Kidney epithelial cell (primary cell): ENCODE results near the gene SULT1A3. TPM values are rescaled to one million over a fixed set of nuclear protein-coding genes. Genes with fewer than 3 reads are reported as not detected.
"Not testable (repeated sequence)": the region's sequence is repeated elsewhere in the genome, so short reads cannot be mapped to it uniquely, and the experiment has no call there.

Experiments used
- DNase-seq: peaks from one replicate; pipeline ENCODE4 v3.0.0-alpha.2; 2010; ENCODE audit warnings: low read depth
- H3K27me3 ChIP-seq: 2 replicates; pipeline ENCODE4 v1.6.0; 2011; ENCODE audit warnings: low read length; ENCODE audit not compliant: control insufficient read depth, insufficient read depth
- H3K36me3 ChIP-seq: 2 replicates; pipeline ENCODE4 v1.5.1; 2011; ENCODE audit warnings: low read length; ENCODE audit not compliant: control insufficient read depth, insufficient read depth
- H3K4me3 ChIP-seq: 2 replicates; pipeline ENCODE4 v1.5.1; 2011; ENCODE audit warnings: low read depth, mild to moderate bottlenecking, control low read depth, low read length
- total RNA-seq: library from RNA; depleted of rRNA; stranded (reverse); fragments of >200 nt; gene quantifications from 2 replicates; pipeline ENCODE4 v1.2.3, GENCODE V29; 2015
- TF ChIP-seq, protein P1 (sequence below): IDR thresholded peaks from 2 replicates; pipeline ENCODE4 v1.5.1; 2011; ENCODE audit warnings: mild to moderate bottlenecking, moderate library complexity, low read length, control low read depth, inconsistent platforms; ENCODE audit not compliant: insufficient read depth, poor library complexity, severe bottlenecking

SULT1A3 gene
- total RNA-seq, 1 donor from 2014 or later = 2.2 TPM

DNA sequence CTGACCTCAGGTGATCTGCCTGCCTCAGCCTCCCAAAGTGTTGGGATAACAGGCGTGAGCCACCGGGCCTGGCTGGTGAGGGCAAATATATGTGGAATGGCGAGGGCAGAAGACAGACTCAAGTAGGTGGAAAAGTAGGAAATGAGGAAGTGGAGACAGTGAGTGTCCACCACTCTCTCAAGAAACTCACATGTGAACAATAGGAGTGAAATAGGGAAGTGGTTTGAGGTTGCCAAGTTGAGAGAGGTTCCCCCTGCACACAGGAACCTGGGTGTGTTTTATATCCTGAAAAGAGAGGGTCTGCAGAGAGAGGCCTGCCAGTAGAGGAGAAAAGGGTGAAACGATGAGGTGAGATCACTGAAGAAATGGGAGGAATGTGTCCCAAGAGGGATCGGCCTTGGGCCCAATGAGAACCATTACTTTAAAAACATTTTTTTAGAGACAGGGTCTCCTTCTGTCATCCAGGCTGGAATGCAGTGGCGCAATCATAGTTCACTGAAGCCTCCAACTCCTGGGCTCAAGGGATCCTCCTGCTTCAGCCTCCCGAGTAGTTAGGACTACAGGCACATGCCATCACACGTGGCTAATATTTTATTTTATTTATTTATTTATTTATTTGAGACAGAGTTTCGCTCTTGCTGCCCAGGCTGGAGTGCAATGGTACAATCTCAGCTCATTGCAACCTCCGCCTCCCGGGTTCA, 32.7 kb upstream of the SULT1A3 start:
- Histone ChIP-seq H3K4me3 (no peak overlapping the region), H3K27me3 (no peaks in the 10 kb centered on the region), H3K36me3 (no peaks in the 10 kb centered on the region)
- TF ChIP-seq, protein P1, sequence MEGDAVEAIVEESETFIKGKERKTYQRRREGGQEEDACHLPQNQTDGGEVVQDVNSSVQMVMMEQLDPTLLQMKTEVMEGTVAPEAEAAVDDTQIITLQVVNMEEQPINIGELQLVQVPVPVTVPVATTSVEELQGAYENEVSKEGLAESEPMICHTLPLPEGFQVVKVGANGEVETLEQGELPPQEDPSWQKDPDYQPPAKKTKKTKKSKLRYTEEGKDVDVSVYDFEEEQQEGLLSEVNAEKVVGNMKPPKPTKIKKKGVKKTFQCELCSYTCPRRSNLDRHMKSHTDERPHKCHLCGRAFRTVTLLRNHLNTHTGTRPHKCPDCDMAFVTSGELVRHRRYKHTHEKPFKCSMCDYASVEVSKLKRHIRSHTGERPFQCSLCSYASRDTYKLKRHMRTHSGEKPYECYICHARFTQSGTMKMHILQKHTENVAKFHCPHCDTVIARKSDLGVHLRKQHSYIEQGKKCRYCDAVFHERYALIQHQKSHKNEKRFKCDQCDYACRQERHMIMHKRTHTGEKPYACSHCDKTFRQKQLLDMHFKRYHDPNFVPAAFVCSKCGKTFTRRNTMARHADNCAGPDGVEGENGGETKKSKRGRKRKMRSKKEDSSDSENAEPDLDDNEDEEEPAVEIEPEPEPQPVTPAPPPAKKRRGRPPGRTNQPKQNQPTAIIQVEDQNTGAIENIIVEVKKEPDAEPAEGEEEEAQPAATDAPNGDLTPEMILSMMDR = no peak
- DNase-seq = no peak

DNA sequence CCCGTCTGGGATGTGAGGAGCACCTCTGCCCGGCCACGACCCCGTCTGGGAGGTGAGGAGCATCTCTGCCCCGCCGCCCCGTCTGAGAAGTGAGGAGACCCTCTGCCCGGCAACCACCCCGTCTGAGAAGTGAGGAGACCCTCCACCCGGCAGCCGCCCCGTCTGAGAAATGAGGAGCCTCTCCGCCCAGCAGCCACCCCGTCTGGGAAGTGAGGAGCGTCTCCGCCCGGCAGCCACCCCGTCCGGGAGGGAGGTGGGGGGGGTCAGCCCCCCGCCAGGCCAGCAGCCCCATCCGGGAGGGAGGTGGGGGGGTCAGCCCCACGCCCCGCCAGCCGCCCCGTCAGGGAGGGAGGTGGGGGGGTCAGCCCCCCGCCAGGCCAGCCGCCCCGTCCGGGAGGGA, 30.3 kb upstream of the SULT1A3 start:
- not testable (repeated sequence) for H3K27me3 ChIP-seq, H3K36me3 ChIP-seq, H3K4me3 ChIP-seq, DNase-seq

DNA sequence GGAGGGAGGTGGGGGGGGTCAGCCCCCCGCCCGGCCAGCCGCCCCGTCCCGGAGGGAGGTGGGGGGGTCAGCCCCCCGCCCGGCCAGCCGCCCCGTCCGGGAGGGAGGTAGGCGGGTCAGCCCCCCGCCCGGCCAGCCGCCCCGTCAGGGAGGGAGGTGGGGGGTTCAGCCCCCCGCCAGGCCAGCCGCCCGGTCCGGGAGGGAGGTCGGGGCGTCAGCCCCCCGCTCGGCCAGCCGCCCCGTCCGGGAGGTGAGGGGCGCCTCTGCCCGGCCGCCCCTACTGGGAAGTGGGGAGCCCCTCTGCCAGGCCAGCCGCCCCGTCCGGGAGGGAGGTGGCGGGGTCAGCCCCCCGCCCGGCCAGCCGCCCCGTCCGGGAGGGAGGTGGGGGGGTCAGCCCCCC, 29.6 kb upstream of the SULT1A3 start:
- H3K27me3 ChIP-seq, DNase-seq, H3K36me3 ChIP-seq, H3K4me3 ChIP-seq: not testable (repeated sequence)

DNA sequence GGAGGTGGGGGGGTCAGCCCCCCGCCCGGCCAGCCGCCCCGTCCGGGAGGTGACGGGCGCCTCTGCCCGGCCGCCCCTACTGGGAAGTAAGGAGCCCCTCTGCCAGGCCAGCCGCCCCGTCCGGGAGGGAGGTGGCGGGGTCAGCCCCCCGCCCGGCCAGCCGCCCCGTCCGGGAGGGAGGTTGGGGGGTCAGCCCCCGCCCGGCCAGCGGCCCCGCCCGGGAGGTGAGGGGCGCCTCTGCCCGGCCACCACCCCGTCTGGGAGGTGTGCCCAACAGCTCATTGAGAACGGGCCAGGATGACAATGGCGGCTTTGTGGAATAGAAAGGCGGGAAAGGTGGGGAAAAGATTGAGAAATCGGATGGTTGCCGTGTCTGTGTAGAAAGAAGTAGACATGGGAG, 28.9 kb upstream of the SULT1A3 start:
- H3K4me3 ChIP-seq, DNase-seq, H3K36me3 ChIP-seq: not testable (repeated sequence)

DNA sequence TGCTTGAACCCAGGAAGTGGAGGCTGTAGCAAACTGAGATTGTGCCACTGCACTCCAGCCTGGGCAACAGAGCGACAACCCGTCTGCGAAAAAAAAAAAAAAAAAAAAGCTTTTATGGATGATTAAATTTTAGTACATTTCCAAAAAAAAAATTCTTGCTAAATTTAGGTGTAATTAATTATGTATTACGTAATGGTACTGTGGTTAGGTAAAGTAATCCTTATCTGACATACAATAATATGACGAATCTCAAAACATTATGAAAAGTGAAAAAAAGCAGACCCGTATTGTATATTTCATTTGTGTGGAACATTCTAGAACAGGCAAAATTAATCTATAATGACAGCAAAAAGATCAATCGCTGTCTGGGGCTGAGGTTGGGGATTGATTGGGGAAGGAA, 26.0 kb upstream of the SULT1A3 start:
- TF ChIP-seq, protein P1 = no peak
- DNase-seq = no peak
- Histone ChIP-seq H3K36me3 (no peaks in the 10 kb centered on the region), H3K4me3 (no peak overlapping the region), H3K27me3 (no peaks in the 10 kb centered on the region)

More for the DNA sequence above, 28.9 kb upstream of the SULT1A3 start:
- H3K27me3 ChIP-seq = not testable (repeated sequence)

DNA sequence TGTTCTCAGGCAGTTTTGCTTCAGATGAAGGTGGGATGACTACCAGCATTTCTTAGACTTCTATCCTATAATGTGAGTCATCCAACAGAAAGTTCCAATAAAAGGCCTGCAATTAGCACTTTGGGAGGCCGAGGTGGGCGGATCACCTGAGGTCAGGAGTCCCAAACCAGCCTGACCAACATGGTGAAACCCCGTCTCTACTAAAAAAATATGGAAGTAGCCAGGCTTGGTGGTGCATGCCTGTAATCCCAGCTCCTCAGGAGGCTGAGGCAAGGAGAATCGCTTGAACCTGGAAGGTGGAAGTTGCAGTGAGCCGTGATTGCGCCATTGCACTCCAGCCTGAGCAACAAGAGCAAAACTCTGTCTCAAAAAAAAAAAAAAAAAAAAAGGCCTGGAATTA, 22.2 kb upstream of the SULT1A3 start:
- not testable (repeated sequence) for DNase-seq, H3K4me3 ChIP-seq, H3K36me3 ChIP-seq, H3K27me3 ChIP-seq

DNA sequence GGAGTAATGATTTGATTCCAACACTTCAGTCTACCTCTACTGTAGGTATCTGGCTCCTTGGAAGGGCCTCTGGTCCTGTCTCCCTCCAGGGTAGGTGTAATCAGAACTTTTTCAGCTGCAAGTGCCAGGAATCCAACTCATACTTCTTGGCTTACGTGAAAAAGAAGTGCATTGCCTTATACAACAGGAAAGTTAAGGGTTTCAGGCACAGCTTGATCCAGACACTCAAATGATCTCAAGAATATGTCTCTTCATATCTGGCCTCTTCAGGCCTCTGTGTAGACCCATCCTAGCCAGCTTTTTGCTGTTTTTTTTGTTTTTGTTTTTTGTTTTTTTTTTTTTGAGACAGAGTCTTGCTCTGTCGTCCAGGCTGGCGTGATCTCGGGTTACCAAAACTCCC, 19.9 kb upstream of the SULT1A3 start:
- TF ChIP-seq, protein P1 = no peak
- H3K27me3 ChIP-seq = no peaks in the 10 kb centered on the region
- DNase-seq = no peak

DNA sequence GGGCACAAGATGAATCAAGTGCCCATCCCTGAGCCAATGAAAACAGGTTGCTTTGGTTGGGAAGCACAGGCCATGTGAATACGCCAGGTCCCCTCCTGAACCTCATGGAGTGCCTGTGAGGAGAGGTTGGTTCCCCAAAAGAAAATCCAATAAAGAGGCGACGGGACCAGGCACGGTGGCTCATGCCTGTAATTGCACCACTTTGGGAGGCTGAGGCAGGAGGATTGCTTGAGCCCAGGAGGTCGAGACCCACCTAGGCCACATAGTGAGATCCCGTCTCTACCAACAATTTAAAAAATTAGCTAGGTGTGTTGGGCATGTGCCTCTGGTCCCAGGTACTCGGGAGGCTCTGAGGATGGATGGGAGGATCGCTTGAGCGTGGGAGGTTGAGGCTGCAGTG, 19.1 kb upstream of the SULT1A3 start:
- no peak for DNase-seq
- TF ChIP-seq, protein P1 = no peak
- Histone ChIP-seq H3K27me3 (no peaks in the 10 kb centered on the region), H3K4me3 (no peak overlapping the region), H3K36me3 (no peaks in the 10 kb centered on the region)

More for the DNA sequence above, 19.9 kb upstream of the SULT1A3 start:
- H3K36me3 ChIP-seq = no peaks in the 10 kb centered on the region
- no peak overlapping the region for H3K4me3 ChIP-seq
